HK-2 (cell line): ENCODE results near the gene GLIPR1L1.

Source experiments
- DNase-seq: peaks from one replicate; pipeline ENCODE4 v3.0.0-alpha.2; 2018; ENCODE audit not compliant: unreplicated experiment

The GLIPR1L1 gene

DNA sequence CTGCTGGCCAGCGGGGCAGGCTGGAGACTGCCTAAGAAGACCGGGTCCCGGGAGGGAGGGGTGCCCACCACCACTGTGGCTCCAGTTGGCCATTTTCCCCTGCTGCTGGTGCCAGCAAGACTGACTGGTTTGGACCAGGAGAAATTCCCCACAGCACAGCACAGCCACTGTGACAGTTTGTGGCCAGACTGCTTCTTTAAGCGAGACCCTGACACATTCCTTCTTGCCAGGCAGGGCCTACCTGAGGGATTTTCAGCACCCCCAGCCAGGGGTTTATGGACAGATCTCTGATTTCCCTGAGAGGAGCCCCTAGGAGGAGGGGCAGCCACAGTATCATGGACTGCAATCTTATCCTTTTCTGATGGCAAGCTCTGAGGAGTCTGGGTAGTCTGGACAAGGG, 15.5 kb downstream of the GLIPR1L1 start:
- DNase-seq, result no peak

DNA sequence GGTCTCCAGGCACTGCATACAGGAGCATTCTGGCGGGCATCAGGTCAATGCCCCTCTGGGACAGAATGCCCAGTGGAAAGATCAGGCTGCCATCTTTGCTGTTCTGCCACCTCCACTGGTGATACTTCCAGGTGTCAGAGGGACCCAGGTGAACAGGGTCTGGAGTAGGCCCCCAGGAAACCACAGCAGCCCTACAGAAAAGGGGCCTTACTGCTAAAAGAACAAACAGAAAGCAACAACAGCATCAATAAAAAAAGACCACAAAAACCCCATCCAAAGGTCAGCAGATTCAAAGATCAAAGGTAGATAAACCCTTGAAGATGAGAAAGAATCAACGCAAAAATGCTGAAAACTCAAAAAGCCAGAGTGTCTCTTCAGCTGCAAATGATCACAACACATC, 15.9 kb downstream of the GLIPR1L1 start:
- DNase-seq, result no peak

DNA sequence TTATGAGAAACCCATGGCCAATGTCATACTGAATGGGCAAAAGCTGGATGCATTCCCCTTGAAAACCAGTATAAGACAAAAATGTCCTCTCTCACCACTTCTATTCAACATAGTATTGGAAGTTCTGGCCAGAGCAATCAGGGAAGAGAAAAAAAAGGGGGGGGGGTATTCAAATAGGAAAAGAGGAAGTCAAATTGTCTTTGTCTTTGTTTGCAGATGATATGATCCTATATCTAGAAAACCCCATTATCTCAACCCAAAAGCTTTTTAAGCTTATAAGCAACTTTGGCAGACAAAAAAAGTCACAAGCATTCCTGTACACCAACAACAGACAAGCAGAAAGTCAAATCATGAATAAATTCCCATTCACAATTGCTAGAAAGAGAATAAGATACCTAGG, 19.5 kb downstream of the GLIPR1L1 start:
- no peak for DNase-seq

DNA sequence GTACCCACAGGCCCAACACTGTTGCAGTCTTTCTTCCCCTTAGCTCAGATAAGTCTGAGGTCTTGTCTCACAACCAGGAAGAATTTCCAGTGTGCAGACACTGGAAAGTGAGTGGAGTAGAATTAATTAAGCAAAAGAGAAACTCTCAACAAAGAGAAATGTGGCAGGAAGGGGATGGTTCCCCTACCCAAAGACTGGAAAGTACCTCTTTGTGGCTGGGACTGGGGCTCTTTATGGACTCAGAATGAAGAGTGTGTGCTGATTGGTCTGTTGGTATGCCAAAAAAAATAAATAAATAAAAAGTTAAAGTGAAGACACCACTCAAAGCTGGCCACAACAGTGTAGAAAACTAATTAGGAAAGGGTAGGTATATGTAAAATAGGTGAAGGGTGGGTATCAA, 26.4 kb downstream of the GLIPR1L1 start:
- no peak for DNase-seq

DNA sequence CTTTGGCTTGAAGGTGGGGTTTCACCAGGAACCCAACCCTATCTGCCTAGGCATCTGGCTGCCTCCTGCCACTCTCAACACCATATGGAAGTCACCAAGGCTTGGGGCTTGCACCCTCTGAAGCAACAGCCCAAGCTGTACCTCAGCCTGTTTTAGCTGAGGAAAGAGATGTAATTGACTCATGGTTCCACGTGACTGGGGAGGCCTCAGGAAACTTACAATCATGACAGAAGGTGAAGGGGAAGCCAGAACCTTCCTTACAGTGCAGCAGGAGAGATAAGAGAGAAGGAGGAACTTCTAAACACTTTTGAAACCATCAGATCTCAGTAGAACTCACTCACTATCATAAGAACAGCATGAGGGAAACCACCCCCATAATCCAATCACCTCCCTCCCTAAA, 26.9 kb downstream of the GLIPR1L1 start:
- DNase-seq, result no peak

DNA sequence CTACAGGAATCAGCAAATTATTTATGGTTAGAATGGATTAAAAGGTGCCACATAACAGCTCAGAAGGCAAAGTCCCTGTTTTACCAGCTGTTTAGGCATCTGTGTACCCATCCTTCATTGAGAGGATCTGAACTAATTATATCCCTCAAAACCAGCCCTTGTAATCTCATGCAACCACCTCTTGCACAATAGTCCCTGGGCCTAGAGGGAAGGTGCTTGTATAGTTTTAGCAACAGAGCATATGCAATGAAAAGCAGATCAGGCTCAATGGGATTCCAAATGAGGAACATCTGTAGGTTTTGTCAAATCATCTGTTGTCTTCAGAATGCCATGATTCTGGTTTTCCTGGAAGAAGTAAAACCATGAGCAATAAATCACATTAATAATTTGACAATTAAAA, 30.4 kb downstream of the GLIPR1L1 start:
- no peak for DNase-seq

DNA sequence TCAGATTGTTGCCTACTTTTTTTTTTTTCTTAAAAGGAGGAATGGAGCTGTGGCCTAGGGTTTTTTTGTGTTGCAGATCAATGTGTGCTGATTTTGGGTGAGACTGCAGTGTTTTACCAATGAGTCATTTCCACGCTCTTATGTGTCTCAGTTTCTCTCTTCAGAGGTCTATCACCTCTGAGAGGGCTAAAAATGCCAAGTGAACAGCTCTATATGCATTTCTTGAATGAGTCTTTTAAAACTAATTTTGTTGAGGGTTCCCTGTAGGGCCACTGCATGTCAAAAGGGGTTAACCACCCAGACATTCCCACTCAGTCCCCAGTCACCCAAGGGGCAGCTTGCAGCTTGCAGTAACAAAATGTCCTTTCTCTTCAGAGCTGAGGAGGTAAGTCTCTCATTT, 32.2 kb downstream of the GLIPR1L1 start:
- no peak for DNase-seq

DNA sequence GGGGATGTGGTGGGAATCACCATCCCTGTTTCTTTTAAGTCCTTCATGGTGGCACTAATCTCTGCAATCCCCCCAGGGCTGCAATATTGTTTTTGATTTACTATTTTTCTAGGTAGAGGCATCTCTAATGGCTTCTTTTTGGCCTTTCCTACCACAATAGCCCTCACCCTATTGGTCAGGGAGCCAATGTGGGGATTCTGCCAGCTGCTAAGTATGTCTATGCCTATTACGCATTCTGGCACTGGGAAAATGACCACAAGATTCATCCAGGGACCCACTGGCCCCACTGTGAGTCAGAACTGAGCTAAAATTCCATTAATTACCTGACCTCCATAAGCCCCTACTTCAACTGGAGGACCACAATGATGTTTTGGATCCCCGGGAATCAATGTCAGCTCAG, 40.5 kb downstream of the GLIPR1L1 start:
- no peak for DNase-seq

DNA sequence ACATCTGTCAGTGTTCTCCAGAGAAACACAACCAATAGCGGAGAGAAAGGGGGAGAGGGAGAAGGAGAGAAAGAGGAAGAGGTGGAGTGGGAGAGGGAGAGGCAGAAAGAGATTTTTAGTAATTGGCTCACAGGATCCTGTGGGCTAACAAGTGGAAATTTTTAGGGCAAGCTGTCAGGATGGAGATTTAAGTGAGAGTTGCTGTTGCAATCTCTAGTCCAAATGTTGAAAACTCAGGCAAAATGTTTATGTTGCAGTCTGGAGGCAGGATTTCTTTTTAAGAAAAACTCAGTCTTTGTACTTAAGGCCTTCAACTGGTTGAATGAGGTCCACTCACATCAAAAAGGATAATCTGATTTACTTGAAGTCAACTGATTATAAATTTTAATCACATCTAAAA, 43.9 kb downstream of the GLIPR1L1 start:
- DNase-seq, result no peak

DNA sequence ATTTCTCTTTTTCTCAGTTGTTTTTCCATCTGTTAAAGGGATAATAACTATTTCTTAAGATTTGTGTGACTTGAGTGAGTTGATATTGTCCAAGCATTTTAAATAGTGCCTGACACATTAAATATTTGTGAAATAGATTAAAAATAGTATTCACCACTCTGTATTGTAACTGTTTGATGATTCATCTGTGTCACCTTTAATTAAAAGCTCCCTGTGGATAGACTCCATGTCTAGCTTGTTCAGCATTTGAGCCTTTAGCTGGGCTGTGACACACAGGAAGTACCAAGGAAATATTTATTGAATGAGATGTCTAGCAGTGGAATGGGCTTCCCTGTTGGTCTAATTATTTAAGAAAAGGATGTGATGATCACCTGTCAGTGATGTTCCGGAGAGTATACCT, 54.6 kb downstream of the GLIPR1L1 start:
- DNase-seq, result no peak

DNA sequence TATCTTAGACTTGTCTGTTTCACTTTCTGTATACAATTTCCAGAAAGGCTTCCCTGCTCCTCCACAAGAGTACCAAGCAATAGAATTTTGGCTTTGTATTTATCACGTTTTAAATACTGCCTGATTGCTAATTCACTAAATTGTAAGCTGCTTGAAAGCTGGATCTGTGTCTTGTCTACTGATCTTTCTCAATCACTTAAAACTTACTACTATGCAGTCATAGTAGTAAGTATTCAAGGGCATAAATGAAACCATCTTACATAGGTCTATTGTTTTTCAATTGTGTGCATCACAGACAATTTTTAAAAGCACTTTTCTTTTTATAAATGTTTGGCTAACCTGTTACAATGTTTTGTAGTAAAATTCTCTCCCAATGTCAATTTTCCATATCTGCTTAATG, 55.2 kb downstream of the GLIPR1L1 start:
- DNase-seq, result no peak

DNA sequence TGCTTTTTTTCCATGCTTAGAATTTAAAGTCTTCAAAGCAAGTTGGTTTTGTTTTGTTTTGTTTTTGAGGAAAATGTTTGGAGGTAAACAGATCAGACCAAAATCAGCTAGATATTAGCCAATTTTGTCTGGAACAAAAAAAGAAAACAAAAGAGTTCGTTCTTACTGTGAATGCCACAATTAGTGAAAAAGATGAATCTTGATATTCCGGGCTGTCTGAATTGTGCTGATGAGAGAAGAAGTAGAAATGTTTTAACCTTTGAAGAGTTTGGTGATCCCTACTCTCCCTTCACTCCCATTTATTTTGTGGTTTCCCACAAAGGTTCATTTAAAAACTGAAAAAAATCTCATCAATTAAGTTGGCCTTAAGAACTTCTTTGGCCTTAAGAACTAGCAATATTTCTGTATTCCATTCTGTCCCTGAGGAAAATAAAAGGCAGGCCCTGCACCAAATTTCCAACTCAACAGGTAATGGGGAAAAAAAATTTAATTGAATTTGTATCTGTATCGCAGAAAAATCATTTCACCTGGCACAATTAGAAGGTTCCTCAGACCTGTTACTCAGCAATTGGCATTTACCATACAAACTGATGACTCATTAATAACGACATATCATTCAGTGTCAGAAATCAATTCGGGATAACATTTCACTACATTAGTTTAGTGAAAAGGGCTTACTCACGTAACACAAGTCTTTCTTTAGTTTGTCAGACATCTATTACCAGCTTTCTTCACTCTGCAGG, 55.9 kb downstream of the GLIPR1L1 start:
- DNase-seq, result no peak

DNA sequence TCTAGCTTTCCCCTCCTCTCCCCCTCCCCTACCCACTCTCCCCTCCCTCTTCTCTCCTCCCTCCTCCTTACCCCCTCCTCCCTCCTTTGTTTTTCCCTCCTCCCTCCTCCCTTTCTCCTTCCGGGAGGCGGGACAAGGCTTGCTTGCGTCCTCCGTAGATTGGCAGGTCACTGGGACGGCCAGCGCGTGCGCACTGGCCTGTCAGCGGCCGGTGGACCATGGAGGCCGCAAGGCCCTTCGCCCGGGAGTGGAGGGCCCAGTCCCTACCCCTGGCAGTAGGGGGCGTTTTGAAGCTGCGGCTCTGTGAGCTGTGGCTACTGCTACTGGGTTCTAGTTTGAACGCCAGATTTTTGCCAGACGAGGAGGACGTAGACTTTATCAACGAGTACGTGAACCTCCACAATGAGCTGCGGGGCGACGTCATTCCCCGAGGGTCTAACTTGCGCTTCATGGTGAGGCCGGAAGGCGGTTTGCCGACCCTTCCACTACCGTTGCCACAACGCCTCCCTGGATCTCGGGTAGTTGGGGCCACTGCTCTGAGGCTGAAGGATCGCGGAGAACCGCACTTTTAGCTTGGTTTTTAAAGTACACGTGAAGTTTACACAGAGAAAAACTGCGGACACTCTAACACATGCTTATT, 56.5 kb downstream of the GLIPR1L1 start, which contains the start of gene GLIPR1L2:
GLIPR1L2 (plus strand) TSS at position 191 of the 640 bp plus-strand sequence; CDS start at position 219, 28 bp downstream.
- peak; percentile 97 for DNase-seq

DNA sequence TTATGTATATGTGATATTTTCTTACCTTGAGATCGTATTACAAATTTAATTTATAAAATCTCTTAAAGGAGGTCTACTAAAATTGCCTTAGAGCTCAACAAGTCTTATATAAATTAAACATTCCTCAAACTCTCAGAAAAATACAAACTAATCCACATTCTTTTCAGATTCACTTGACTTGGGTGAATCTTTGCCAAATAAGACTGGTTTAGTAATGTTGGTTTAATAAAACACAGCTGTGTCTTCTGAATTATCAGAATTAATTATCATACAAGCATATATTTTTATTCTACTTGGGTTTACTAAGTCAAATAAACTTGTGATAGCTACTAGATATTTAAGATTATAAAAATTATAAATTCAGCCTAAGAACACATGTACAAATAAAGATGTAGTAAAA, 69.8 kb downstream of the GLIPR1L1 start:
- DNase-seq, result no peak

DNA sequence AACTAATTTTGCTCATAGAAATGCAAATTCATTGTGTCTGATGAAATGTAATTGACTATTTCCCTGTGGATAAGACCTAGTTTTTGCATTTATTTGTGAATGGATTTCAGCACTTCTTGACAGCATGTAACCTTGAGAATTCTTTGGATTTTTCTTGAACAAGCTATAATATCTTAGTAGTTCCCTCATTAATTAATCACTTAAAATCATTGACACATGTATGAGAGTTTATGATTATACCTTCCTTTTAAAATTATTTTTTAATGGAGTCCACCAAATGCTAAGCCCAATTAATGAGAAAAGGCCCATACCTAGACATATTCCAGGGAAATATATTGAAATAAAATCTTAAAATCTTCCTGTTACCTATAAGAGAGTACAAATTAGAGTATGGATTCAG, 73.2 kb downstream of the GLIPR1L1 start:
- DNase-seq, result no peak

DNA sequence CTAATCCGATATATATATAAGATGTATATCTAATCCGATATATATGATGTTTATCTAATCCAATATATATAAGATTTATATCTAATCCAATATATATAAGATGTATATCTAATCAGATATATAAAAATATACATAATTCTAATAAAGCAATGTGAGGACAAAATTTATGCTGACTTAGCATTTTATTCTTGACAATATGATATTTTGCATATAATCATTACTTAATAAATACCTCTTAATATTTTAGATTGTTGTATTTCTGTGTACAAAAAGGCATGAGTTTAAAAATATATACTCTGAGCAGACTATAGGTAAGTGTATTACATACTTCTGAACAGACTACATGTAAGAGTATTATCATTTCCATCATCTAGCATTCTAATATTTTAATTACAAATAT, 75.4 kb downstream of the GLIPR1L1 start:
- DNase-seq, result no peak

DNA sequence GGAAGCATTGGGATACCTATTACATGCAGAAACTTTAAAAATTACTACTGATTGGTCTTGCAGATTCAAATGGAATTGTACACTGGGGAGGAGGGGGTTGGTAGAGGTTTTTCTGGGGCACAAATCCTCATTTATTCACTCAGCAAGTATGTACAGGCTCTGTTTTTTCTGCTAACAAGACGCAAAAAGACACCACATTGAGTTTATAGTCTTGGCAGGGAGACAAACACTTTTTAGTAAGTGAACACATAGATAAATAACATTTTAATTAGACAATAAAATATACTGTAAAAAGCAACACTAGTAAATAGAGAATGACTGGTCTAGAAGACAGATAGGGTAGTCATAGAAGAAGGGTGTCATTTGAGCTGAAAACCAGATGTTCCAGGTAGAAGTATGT, 80.2 kb downstream of the GLIPR1L1 start:
- DNase-seq, result no peak

DNA sequence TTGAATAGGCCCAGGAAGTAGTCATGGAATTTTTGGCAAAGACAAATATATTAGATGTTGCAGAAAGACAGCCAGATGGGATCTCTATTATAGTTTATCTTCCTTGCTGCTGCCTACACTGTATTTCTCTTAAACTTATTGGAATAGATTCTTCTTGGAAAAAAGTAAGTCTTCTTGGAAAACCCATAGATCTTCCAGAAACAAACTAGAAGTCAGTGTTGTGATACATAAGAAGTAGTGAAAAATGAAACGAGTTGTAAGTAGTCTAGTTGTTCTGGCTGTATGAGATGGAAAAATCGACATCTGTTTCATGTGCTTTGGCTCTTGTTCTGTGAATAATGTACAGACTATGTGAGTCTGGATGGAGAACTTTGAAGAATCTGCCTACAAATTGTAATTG, 85.4 kb downstream of the GLIPR1L1 start:
- no peak for DNase-seq
